Sciatic nerve (tissue), 2 donors: ENCODE results near the gene PCDHA7. TPM values are rescaled to one million over a fixed set of nuclear protein-coding genes. Genes with fewer than 3 reads are reported as not detected.
A peak's percentile ranks its signal among the peaks of the same experiment; 100 is the strongest.
"Not testable (repeated sequence)": the region's sequence is repeated elsewhere in the genome, so short reads cannot be mapped to it uniquely, and the experiment has no call there.

Experiments used
- ATAC-seq: fragments of 200-7000 bp; cut with Tn5 transposase; one replicate; pipeline ENCODE4 v1.9.1; 2020; ENCODE audit warnings: mild to moderate bottlenecking, moderate library complexity
- DNase-seq: peaks from one replicate; pipeline ENCODE4 v3.0.0-alpha.2; 2020; ENCODE audit warnings: low spot score
- intact Hi-C: fragments of 100-400 bp; cut with DNase I; formaldehyde crosslinking; loops from one replicate; pipeline ENCODE4 v1.14.2; 2022
- total RNA-seq: library from RNA; stranded (reverse); fragmentation: NEBNext Ultra II Directional; extraction: Animal tissue kit (Norgen Biotek cat#: 25700); gene quantifications from one replicate; pipeline ENCODE4 v1.2.1, GENCODE V29; 2021
- donor health status: DM: no; HTN: no; CAD: no.
- donor health status: DM: no; HTN: no; CAD: no.

Gene PCDHA7
- total RNA-seq, 1 donor from 2014 or later = 0.45 TPM

DNA sequence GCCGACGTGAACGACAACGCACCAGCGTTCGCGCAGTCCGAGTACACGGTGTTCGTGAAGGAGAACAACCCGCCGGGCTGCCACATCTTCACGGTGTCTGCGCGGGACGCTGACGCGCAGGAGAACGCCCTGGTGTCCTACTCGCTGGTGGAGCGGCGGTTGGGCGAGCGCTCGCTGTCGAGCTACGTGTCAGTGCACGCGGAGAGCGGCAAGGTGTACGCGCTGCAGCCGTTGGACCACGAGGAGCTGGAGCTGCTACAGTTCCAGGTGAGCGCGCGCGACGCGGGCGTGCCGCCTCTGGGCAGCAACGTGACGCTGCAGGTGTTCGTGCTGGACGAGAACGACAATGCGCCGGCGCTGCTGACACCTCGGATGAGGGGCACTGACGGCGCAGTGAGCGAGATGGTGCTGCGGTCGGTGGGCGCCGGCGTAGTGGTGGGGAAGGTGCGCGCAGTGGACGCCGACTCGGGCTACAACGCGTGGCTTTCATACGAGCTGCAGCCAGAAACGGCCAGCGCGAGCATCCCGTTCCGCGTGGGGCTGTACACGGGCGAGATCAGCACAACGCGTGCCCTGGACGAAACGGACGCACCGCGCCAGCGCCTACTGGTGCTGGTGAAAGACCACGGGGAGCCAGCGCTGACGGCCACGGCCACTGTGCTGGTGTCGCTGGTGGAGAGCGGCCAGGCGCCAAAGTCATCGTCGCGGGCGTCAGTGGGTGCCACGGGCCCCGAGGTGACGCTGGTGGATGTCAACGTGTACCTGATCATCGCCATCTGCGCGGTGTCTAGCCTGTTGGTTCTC, 16.0 kb downstream of the PCDHA7 start:
- ATAC-seq, intact Hi-C loops, DNase-seq: not testable (repeated sequence)

DNA sequence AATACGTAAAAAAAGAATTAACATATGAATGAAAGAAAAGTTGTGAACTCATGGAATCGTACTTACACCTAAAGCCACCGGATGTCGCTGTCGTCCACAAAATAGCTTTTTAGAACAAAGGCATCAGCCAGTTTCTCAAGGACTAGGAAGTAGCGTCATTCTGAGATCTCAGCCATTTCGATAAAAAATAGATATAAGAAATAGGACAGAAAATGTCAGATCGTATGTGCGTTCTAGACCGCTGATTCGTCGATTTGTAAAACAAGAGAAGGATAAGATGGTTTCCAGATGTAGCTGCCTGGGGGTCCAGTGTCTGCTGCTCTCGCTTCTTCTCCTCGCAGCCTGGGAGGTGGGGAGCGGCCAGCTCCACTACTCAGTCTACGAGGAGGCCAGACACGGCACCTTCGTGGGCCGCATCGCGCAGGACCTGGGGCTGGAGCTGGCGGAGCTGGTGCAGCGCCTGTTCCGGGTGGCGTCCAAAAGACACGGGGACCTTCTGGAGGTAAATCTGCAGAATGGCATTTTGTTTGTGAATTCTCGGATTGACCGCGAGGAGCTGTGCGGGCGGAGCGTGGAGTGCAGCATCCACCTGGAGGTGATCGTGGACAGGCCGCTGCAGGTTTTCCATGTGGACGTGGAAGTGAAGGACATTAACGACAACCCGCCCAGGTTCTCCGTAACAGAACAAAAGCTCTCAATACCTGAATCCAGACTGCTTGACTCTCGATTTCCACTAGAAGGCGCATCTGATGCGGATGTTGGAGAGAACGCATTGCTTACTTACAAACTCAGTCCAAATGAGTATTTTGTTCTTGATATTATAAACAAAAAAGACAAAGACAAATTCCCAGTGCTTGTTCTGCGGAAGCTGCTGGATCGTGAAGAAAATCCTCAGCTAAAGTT, 22.0 kb downstream of the PCDHA7 start, which contains the start of gene PCDHA10:
TSS of gene PCDHA10 (plus strand) at position 126 of the 903 bp plus-strand sequence. CDS start at position 278, 152 bp downstream.
- intact Hi-C loops = no loop called here
- DNase-seq (no peak), ATAC-seq (no peak)

DNA sequence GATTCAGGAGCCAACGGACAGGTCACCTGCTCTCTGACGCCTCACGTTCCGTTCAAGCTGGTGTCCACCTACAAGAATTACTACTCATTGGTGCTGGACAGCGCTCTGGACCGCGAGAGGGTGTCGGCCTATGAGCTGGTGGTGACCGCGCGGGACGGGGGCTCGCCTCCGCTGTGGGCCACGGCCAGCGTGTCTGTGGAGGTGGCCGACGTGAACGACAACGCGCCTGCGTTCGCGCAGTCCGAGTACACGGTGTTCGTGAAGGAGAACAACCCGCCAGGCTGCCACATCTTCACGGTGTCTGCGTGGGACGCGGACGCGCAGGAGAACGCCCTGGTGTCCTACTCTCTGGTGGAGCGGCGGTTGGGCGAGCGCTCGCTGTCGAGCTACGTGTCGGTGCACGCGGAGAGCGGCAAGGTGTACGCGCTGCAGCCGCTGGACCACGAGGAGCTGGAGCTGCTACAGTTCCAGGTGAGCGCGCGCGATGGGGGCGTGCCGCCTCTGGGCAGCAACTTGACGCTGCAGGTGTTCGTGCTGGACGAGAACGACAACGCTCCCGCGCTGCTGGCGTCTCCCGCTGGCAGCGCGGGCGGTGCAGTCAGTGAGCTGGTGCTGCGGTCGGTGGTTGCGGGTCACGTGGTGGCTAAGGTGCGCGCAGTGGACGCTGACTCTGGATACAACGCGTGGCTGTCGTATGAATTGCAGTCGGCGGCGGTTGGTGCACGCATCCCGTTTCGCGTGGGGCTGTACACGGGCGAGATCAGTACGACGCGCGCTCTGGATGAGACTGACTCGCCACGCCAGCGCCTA, 23.3 kb downstream of the PCDHA7 start:
- DNase-seq = no peak
- intact Hi-C loops = no loop called here
- no peak for ATAC-seq

DNA sequence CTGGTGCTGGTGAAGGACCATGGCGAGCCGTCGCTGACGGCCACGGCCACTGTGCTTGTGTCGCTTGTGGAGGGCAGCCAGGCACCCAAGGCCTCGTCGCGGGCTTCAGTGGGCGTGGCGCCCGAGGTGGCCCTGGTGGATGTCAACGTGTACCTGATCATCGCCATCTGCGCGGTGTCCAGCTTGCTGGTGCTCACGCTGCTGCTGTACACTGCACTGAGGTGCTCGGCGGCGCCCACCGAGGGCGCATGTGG, 23.8 kb downstream of the PCDHA7 start:
- ATAC-seq (no peak), DNase-seq (no peak)
- intact Hi-C loops = no loop called here

DNA sequence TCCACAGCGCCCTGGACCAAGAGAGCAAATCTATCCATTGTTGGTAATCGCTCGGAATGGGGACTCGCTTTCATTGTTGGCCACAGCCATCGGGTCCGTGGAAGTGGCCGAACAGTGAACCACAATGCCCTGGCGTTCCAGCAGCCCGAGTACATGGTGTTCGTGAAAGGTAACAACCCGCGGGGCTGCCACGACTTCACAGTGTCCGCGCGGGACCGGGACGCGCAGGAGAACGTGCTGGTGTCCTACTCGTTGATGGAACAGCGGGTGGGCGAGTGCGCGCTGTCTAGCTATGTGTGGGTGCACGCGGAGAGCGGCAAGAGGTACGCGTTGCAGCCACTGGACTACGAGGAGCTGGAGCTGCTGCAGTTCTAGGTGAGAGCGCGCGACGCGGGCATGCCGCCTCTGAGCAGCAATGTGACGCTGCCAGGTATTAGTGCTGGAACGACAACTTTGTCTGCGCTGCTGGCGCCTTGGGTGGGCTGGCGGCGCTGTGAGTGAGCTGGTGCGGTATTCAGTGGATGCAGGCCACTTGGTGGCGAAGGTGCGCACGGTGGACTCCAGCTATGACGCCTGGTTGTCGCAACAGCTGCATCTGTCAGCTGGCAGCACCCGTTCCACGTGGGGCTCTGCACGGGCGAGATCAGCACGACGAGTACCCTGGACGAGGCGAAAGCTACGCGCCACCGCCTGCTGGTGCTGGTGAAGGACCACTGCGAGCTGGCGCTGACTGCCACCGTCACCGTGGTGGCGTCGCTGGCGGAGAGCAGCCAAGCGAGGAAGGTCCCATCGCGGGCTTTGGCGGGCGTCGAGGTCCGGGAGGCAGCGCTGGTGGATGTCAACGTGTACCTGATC, 28.6 kb downstream of the PCDHA7 start:
- no peak for DNase-seq
- intact Hi-C loops = no loop called here
- ATAC-seq = no peak

DNA sequence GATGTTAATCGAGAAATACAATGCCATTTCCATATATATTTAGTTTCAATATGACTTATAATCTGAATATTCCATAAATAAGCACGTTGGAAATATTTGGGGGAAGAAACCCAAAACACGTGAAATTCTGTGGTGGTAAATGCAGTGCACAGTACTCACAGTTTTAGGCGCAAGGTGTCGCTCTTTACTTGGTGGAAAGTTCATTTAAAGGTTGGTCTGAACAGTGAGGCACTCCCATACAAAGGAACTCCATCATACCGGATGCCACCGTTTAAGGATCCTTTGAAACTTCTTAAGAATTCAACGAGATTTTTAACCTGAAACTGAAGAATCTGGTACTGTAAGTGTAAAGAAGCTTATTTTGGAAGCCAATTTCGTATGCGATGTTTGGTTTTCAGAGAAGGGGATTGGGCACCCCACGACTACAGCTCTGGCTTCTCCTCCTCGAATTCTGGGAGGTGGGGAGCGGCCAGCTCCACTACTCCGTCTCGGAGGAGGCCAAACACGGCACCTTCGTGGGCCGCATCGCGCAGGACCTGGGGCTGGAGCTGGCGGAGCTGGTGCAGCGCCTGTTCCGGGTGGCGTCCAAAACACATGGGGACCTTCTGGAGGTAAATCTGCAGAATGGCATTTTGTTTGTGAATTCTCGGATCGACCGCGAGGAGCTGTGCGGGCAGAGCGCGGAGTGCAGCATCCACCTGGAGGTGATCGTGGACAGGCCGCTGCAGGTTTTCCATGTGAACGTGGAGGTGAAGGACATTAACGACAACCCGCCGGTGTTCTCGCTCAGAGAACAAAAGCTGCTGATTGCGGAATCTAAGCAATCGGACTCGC, 34.9 kb downstream of the PCDHA7 start, which contains the start of gene PCDHA11:
TSS of gene PCDHA11 (plus strand) at position 237 of the 834 bp plus-strand sequence. CDS start at position 384, 147 bp downstream.
- ATAC-seq (peak; percentile 51), DNase-seq (no peak)
- intact Hi-C loops = no loop called here

DNA sequence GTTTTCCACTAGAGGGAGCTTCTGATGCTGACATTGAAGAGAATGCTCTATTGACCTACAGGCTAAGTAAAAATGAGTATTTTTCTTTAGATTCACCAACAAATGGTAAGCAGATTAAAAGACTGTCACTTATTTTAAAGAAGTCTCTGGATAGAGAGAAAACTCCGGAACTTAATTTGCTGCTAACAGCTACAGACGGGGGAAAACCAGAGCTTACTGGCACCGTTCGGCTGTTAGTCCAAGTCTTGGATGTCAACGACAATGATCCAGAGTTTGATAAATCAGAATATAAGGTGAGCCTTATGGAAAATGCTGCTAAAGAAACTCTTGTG, 35.5 kb downstream of the PCDHA7 start:
- DNase-seq (no peak), ATAC-seq (no peak)
- intact Hi-C loops = no loop called here

DNA sequence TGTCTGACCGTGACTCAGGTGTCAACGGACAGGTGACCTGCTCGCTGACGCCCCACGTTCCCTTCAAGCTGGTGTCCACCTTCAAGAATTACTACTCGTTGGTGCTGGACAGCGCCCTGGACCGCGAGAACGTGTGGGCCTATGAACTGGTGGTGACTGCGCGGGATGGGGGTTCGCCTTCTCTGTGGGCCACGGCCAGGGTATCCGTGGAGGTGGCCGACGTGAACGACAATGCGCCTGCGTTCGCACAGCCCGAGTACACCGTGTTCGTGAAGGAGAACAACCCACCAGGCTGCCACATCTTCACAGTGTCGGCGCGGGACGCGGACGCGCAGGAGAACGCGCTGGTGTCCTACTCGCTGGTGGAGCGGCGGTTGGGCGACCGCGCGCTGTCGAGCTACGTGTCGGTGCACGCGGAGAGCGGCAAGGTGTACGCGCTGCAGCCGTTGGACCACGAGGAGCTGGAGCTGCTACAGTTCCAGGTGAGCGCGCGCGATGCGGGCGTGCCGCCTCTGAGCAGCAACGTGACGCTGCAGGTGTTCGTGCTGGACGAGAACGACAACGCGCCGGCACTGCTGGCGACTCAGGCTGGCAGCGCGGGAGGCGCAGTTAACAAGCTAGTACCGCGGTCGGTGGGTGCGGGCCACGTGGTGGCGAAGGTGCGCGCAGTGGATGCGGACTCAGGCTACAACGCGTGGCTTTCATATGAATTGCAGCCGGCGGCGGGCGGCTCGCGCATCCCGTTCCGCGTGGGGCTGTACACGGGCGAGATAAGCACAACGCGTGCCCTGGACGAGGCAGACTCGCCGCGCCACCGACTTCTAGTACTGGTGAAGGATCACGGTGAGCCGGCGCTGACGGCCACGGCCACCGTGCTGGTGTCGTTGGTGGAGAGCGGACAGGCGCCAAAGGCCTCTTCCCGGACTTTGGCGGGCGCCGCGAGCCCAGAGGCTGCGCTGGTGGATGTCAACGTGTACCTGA, 36.4 kb downstream of the PCDHA7 start:
- intact Hi-C loops = no loop called here
- ATAC-seq (no peak), DNase-seq (no peak)

DNA sequence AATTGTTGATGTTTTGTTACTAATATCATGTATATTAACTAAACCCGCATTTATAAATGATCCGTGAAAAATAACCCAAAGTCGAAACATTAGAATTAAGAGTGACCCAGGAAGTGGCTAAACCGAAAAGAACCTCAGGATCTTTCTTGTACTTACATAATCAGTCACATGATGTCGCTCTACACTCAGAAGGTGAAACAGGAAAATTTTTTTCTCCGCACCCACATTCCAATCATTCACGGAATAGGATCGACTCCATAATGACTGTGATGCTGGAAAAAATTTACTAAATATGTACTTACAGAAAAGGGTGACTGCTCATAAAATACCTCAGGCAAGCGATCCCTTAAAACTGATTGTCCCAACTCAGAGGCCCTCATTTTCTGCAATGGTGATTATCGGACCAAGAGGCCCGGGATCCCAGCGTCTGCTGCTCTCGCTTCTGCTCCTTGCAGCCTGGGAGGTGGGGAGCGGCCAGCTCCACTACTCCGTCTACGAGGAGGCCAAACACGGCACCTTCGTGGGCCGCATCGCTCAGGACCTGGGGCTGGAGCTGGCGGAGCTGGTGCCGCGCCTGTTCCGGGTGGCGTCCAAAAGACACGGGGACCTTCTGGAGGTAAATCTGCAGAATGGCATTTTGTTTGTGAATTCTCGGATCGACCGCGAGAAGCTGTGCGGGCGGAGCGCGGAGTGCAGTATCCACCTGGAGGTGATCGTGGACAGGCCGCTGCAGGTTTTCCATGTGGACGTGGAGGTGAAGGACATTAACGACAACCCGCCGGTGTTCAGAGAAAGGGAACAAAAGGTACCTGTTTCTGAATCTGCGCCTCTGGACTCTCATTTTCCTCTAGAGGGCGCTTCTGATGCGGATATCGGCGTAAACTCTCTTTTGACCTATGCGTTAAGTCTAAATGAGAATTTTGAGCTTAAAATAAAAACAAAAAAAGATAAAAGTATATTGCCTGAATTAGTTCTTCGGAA, 41.3 kb downstream of the PCDHA7 start, which contains the start of gene PCDHA12:
TSS of gene PCDHA12 (plus strand) at position 224 of the 981 bp plus-strand sequence. CDS start at position 389, 165 bp downstream.
- DNase-seq = no peak
- ATAC-seq = no peak
- intact Hi-C loops = no loop called here

DNA sequence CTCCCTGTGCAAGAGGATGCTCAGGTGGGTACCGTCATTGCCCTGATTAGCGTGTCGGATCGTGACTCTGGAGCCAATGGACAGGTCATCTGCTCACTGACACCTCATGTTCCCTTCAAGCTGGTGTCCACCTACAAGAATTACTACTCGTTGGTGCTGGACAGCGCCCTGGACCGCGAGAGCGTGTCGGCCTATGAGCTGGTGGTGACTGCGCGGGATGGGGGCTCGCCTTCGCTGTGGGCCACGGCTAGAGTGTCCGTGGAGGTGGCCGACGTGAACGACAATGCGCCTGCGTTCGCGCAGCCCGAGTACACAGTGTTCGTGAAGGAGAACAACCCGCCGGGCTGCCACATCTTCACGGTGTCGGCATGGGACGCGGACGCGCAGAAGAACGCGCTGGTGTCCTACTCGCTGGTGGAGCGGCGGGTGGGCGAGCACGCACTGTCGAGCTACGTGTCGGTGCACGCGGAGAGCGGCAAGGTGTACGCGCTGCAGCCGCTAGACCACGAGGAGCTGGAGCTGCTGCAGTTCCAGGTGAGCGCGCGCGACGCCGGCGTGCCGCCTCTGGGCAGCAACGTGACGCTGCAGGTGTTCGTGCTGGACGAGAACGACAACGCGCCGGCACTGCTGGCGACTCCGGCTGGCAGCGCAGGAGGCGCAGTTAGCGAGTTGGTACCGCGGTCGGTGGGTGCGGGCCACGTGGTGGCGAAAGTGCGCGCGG, 42.6 kb downstream of the PCDHA7 start:
- intact Hi-C loops, ATAC-seq, DNase-seq: not testable (repeated sequence)

DNA sequence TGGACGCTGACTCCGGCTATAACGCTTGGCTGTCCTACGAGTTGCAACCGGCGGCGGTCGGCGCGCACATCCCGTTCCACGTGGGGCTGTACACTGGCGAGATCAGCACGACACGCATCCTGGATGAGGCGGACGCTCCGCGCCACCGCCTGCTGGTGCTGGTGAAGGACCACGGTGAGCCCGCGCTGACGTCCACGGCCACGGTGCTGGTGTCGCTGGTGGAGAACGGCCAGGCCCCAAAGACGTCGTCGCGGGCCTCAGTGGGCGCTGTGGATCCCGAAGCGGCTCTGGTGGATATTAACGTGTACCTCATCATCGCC, 43.2 kb downstream of the PCDHA7 start:
- no peak for DNase-seq
- intact Hi-C loops = no loop called here
- no peak for ATAC-seq

DNA sequence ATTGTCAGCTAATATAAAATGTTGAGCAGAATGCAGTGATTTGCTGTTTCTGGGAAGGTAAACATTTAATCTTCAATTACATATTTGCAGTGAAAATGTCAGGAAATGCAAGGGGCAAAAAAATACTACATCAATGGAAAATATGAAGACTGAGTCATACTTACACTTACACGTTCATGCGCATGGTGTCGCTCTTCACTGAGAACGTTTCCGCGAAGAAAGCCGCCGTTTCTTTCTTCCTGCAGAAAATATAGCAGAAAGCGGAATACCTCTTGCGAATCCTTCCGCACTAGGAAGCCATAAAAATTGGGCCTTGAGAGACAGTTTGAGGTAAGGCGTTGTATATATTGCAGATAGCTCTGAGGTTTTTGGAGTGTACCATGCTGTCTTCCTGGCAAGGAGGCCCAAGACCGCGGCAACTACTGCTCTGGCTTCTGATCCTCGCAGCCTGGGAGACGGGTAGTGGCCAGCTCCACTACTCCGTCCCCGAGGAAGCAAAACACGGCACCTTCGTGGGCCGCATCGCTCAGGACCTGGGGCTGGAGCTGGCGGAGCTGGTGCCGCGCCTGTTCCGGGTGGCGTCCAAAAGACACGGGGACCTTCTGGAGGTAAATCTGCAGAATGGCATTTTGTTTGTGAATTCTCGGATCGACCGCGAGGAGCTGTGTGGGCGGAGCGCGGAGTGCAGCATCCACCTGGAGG, 48.0 kb downstream of the PCDHA7 start, which contains the start of gene PCDHA13:
TSS of gene PCDHA13 (plus strand) at position 236 of the 702 bp plus-strand sequence. CDS start at position 381, 145 bp downstream.
- no peak for ATAC-seq
- DNase-seq = no peak
- intact Hi-C loops = no loop called here

DNA sequence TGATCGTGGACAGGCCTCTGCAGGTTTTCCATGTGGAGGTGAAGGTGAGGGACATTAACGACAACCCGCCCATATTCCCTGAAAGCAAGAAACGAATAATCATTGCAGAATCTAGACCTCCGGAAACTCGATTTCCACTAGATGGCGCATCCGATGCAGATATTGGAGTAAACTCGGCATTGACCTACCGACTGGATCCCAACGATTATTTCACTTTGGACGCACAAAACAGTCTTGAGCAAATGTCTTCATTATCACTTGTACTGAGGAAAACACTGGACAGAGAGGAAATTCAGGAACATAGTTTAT, 48.5 kb downstream of the PCDHA7 start:
- DNase-seq (no peak), ATAC-seq (no peak)
- intact Hi-C loops = no loop called here

DNA sequence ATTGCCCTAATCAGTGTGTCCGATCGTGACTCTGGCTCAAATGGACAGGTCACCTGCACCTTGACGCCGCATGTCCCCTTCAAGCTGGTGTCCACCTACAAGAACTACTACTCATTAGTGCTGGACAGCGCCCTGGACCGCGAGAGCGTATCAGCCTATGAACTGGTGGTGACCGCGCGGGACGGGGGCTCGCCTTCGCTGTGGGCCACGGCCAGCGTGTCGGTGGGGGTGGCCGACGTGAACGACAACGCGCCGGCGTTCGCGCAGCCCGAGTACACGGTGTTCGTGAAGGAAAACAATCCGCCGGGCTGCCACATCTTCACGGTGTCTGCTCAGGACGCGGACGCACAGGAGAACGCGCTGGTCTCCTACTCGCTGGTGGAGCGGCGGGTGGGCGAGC, 49.3 kb downstream of the PCDHA7 start:
- no peak for DNase-seq
- no peak for ATAC-seq
- intact Hi-C loops = no loop called here
